Measurements from ENCODE around the gene RALA.

Gene RALA

GRCh38 chr7:39609113-39609934 lies 14.0 kb upstream of the RALA start:
- TF ChIP-seq CTCF (conservative IDR thresholded peaks at IDR 0.05; ENCODE audit: control insufficient read depth, insufficient read depth, low read depth, low read length), result no peak
- peak; percentile 86 for DNase-seq (ENCODE audit: low read depth)
- H3K4me3 ChIP-seq (ENCODE audit: control insufficient read depth, low read depth, low read length), result peak overlapping the region; percentile 23

- no peak overlapping the region for H3K4me3 ChIP-seq (ENCODE audit: control insufficient read depth, low read depth, low read length)
Measured at GRCh38 chr7:39609935-39610263, 13.5 kb upstream of the RALA start.

GRCh38 chr7:39613577-39613976 lies 9.8 kb upstream of the RALA start:
- TF ChIP-seq CTCF (conservative IDR thresholded peaks at IDR 0.05; ENCODE audit: control insufficient read depth, insufficient read depth, low read depth, low read length), result no peak
- DNase-seq (ENCODE audit: low read depth), result peak; percentile 88
- H3K4me3 ChIP-seq (ENCODE audit: control insufficient read depth, low read depth, low read length), result no peak overlapping the region

More at GRCh38 chr7:39609935-39610263, 13.5 kb upstream of the RALA start:
- TF ChIP-seq CTCF (conservative IDR thresholded peaks at IDR 0.05; ENCODE audit: control insufficient read depth, insufficient read depth, low read depth, low read length), result no peak
- DNase-seq (ENCODE audit: low read depth), result no peak

GRCh38 chr7:39614299-39614698 lies 9.1 kb upstream of the RALA start:
- no peak for DNase-seq (ENCODE audit: low read depth)
- H3K4me3 ChIP-seq (ENCODE audit: control insufficient read depth, low read depth, low read length), result no peak overlapping the region
- TF ChIP-seq CTCF (conservative IDR thresholded peaks at IDR 0.05; ENCODE audit: control insufficient read depth, insufficient read depth, low read depth, low read length), result no peak

GRCh38 chr7:39615350-39615975 lies 7.9 kb upstream of the RALA start:
- H3K4me3 ChIP-seq (ENCODE audit: control insufficient read depth, low read depth, low read length), result no peak overlapping the region
- no peak for TF ChIP-seq CTCF (conservative IDR thresholded peaks at IDR 0.05; ENCODE audit: control insufficient read depth, insufficient read depth, low read depth, low read length)
- no peak for DNase-seq (ENCODE audit: low read depth)

GRCh38 chr7:39616138-39616537 lies 7.2 kb upstream of the RALA start:
- DNase-seq (ENCODE audit: low read depth), result no peak
- H3K4me3 ChIP-seq (ENCODE audit: control insufficient read depth, low read depth, low read length), result no peak overlapping the region
- no peak for TF ChIP-seq CTCF (conservative IDR thresholded peaks at IDR 0.05; ENCODE audit: control insufficient read depth, insufficient read depth, low read depth, low read length)

All from fibroblast of mammary gland (primary cell).